HEK293 (cell line): ENCODE results near the gene CNKSR3.

ENCODE experiments used
- CTCF ChIA-PET: fragments of 350-600 bp; formaldehyde crosslinking; extraction: SDS; loops from one replicate; lab custom pipeline; 2021; ENCODE audit warnings: antibody characterized with exemption; lab: Yijun Ruan, JAX
- POLR2A ChIA-PET: fragments of 300-600 bp; formaldehyde crosslinking; extraction: SDS; loops from one replicate; lab custom pipeline; 2020; ENCODE audit warnings: antibody characterized with exemption, inconsistent platforms; lab: Yijun Ruan, JAX
- H3K27ac ChIP-seq: fragments of 200-500 bp; sonication (Bioruptor generic); 2 replicates; pipeline ENCODE4 v1.5.1; 2014; ENCODE audit warnings: low read depth, low read length, control low read depth, inconsistent platforms; ENCODE audit errors: extremely low read depth
- H3K36me3 ChIP-seq, 2 experiments: fragments of 200-500 bp in 1 of 2; sonication (Bioruptor generic) in 1 of 2; 1 replicate in 1 of 2; 2 replicates in 1 of 2; pipeline ENCODE4 v1.5.1; 2014 to 2017; ENCODE audit warnings: inconsistent platforms in 2 of 2, low read length in 2 of 2; ENCODE audit not compliant: control insufficient read depth in 2 of 2, insufficient read depth in 1 of 2
- H3K4me1 ChIP-seq: fragments of 200-500 bp; sonication (Bioruptor generic); 2 replicates; pipeline ENCODE4 v1.5.1; 2014; ENCODE audit warnings: mild to moderate bottlenecking, low read length, inconsistent platforms; ENCODE audit not compliant: control insufficient read depth, insufficient read depth
- H3K4me3 ChIP-seq: 2 replicates; pipeline ENCODE4 v1.5.1; 2011; ENCODE audit warnings: low read depth, mild to moderate bottlenecking, control low read depth, low read length, moderate library complexity
- H3K9me3 ChIP-seq: fragments of 200-500 bp; sonication (Bioruptor generic); 2 replicates; pipeline ENCODE4 v1.5.1; 2014; ENCODE audit warnings: low read depth, low read length, inconsistent platforms; ENCODE audit not compliant: control insufficient read depth, insufficient read depth
- EGR2 ChIP-seq: fragments of 450-650 bp; formaldehyde crosslinking; IDR thresholded peaks from 2 replicates; pipeline ENCODE4 v1.5.1; 2016; ENCODE audit warnings: low read depth, missing biosample characterization, missing genetic modification characterization
- KLF16 ChIP-seq: fragments of 450-650 bp; formaldehyde crosslinking; IDR thresholded peaks from 2 replicates; pipeline ENCODE4 v1.5.1; 2017; ENCODE audit warnings: missing biosample characterization, missing genetic modification characterization
- MZF1 ChIP-seq: fragments of 450-650 bp; formaldehyde crosslinking; IDR thresholded peaks from 2 replicates; pipeline ENCODE4 v1.5.1; 2017; ENCODE audit warnings: missing biosample characterization, missing genetic modification characterization, borderline replicate concordance
- OSR2 ChIP-seq: fragments of 450-650 bp; formaldehyde crosslinking; IDR thresholded peaks from 2 replicates; pipeline ENCODE4 v1.5.1; 2016; ENCODE audit warnings: missing biosample characterization, missing genetic modification characterization
- SCRT1 ChIP-seq: fragments of 450-650 bp; formaldehyde crosslinking; IDR thresholded peaks from 2 replicates; pipeline ENCODE4 v1.5.1; 2016; ENCODE audit warnings: missing biosample characterization, missing genetic modification characterization, borderline replicate concordance
- SP2 ChIP-seq: fragments of 450-650 bp; formaldehyde crosslinking; IDR thresholded peaks from 2 replicates; pipeline ENCODE4 v1.5.1; 2016; ENCODE audit warnings: missing biosample characterization, missing genetic modification characterization
- SP3 ChIP-seq: fragments of 450-650 bp; formaldehyde crosslinking; IDR thresholded peaks from 2 replicates; pipeline ENCODE4 v1.5.1; 2016; ENCODE audit warnings: missing biosample characterization, missing genetic modification characterization
- SP7 ChIP-seq: fragments of 450-650 bp; formaldehyde crosslinking; IDR thresholded peaks from 2 replicates; pipeline ENCODE4 v1.5.1; 2016; ENCODE audit warnings: missing biosample characterization, missing genetic modification characterization
- WT1 ChIP-seq: fragments of 450-650 bp; formaldehyde crosslinking; IDR thresholded peaks from 2 replicates; pipeline ENCODE4 v1.5.1; 2016; ENCODE audit warnings: missing biosample characterization, missing genetic modification characterization
- ZEB2 ChIP-seq: fragments of 450-650 bp; formaldehyde crosslinking; IDR thresholded peaks from 2 replicates; pipeline ENCODE4 v1.5.1; 2016; ENCODE audit warnings: missing biosample characterization, missing genetic modification characterization
- ZNF10 ChIP-seq: fragments of 450-650 bp; formaldehyde crosslinking; IDR thresholded peaks from 2 replicates; pipeline ENCODE4 v1.5.1; 2017; ENCODE audit warnings: missing biosample characterization, missing genetic modification characterization
- ZNF112 ChIP-seq: fragments of 450-650 bp; formaldehyde crosslinking; IDR thresholded peaks from 2 replicates; pipeline ENCODE4 v1.5.0; 2017; ENCODE audit warnings: missing biosample characterization, missing genetic modification characterization
- ZNF16 ChIP-seq: fragments of 450-650 bp; formaldehyde crosslinking; IDR thresholded peaks from 2 replicates; pipeline ENCODE4 v1.5.1; 2016; ENCODE audit warnings: low read depth, missing biosample characterization, missing genetic modification characterization
- ZNF266 ChIP-seq: fragments of 450-650 bp; formaldehyde crosslinking; IDR thresholded peaks from 2 replicates; pipeline ENCODE4 v1.5.1; 2016; ENCODE audit warnings: missing biosample characterization, missing genetic modification characterization, low read depth
- ZNF335 ChIP-seq: fragments of 450-650 bp; formaldehyde crosslinking; conservative IDR thresholded peaks from 2 replicates; pipeline ENCODE4 v1.5.1; 2016; ENCODE audit warnings: missing biosample characterization, missing genetic modification characterization
- ZNF37A ChIP-seq: fragments of 450-650 bp; IDR thresholded peaks from 2 replicates; pipeline ENCODE4 v1.5.1; 2018; ENCODE audit warnings: missing biosample characterization, missing genetic modification characterization
- ZNF473 ChIP-seq: fragments of 450-650 bp; formaldehyde crosslinking; IDR thresholded peaks from 2 replicates; pipeline ENCODE4 v1.5.1; 2017; ENCODE audit warnings: missing biosample characterization, missing genetic modification characterization
- ZNF48 ChIP-seq: fragments of 450-650 bp; formaldehyde crosslinking; IDR thresholded peaks from 2 replicates; pipeline ENCODE4 v1.5.1; 2016; ENCODE audit warnings: missing biosample characterization, missing genetic modification characterization
- ZNF521 ChIP-seq: fragments of 450-650 bp; formaldehyde crosslinking; IDR thresholded peaks from 2 replicates; pipeline ENCODE4 v1.5.1; 2017; ENCODE audit warnings: missing biosample characterization, mild to moderate bottlenecking, missing genetic modification characterization
- ZNF558 ChIP-seq: fragments of 450-650 bp; formaldehyde crosslinking; IDR thresholded peaks from 2 replicates; pipeline ENCODE4 v1.5.1; 2016; ENCODE audit warnings: missing biosample characterization, missing genetic modification characterization
- ZNF654 ChIP-seq: fragments of 450-650 bp; formaldehyde crosslinking; IDR thresholded peaks from 2 replicates; pipeline ENCODE4 v1.5.1; 2016; ENCODE audit warnings: low read depth, missing biosample characterization, missing genetic modification characterization
- ZNF670 ChIP-seq: fragments of 450-650 bp; formaldehyde crosslinking; IDR thresholded peaks from 2 replicates; pipeline ENCODE4 v1.5.1; 2016; ENCODE audit warnings: missing biosample characterization, missing genetic modification characterization, low read depth
- ZNF76 ChIP-seq: fragments of 450-650 bp; formaldehyde crosslinking; IDR thresholded peaks from 2 replicates; pipeline ENCODE4; 2016; ENCODE audit warnings: low read depth, missing biosample characterization, missing genetic modification characterization, borderline replicate concordance
- ZNF776 ChIP-seq: fragments of 450-650 bp; formaldehyde crosslinking; IDR thresholded peaks from 2 replicates; pipeline ENCODE4 v1.5.0; 2017; ENCODE audit warnings: missing biosample characterization, missing genetic modification characterization, borderline replicate concordance
- ZNF785 ChIP-seq: fragments of 450-650 bp; formaldehyde crosslinking; IDR thresholded peaks from 2 replicates; pipeline ENCODE4 v1.5.1; 2016; ENCODE audit warnings: missing biosample characterization, missing genetic modification characterization
- ZNF843 ChIP-seq: fragments of 450-650 bp; formaldehyde crosslinking; IDR thresholded peaks from 2 replicates; pipeline ENCODE4 v1.5.1; 2016; ENCODE audit warnings: missing biosample characterization, missing genetic modification characterization
- TF ChIP-seq, protein P1 (sequence below): fragments of 450-650 bp; formaldehyde crosslinking; IDR thresholded peaks from 2 replicates; pipeline ENCODE4 v1.5.1; 2016; ENCODE audit warnings: missing biosample characterization, missing genetic modification characterization
- TF ChIP-seq, protein P2 (sequence below): IDR thresholded peaks from 2 replicates; pipeline ENCODE4 v1.6.1; 2011; ENCODE audit warnings: mild to moderate bottlenecking, low read depth, low read length, borderline replicate concordance
- TF ChIP-seq, protein P3 (sequence below): fragments of 450-650 bp; formaldehyde crosslinking; IDR thresholded peaks from 2 replicates; pipeline ENCODE4 v1.5.1; 2016; ENCODE audit warnings: missing biosample characterization, missing genetic modification characterization
- TF ChIP-seq, protein P4 (sequence below): fragments of 450-650 bp; formaldehyde crosslinking; IDR thresholded peaks from 2 replicates; pipeline ENCODE4 v1.5.1; 2016; ENCODE audit warnings: missing biosample characterization, missing genetic modification characterization

The CNKSR3 gene

DNA sequence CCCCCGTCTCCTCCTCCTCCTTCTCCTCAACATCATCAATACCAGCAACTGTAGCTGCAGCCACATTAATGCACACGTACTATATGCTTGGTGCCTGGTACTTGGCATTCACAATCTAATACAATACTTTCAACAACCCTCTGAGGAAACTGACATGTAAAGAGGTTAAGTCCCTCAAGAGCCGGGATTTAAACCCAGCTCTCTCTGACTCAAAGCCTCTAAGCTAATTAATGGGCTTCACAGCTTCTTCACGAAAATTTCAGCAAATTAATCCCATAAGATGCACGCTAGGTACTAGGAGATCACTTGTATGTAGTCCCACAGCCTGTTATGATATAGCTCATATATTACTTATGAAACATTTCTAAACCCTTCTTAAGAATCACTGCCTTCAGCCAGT lies 80.8 kb downstream of the CNKSR3 start:
- no peaks in the 10 kb centered on the region for H3K4me1 ChIP-seq
- H3K36me3 ChIP-seq = peaks cover 0 to 48% of the 10 kb centered on the region in 2 experiments; a peak in 2 of 3 replicates
- H3K9me3 ChIP-seq = no peaks in the 10 kb centered on the region
- ChIA-PET CTCF (interaction anchor here (0.6 kb wide), 2 partner anchors 74 to 271 kb away, joined by 3 to 4 read pairs; no protein-coding TSS in a partner anchor), POLR2A (no interaction called here)
- no peak overlapping the region for H3K4me3 ChIP-seq
- TF ChIP-seq SCRT1 (tag by site-specific recombination) = no peak
- TF ChIP-seq ZNF76 (tag by site-specific recombination) = no peak
- TF ChIP-seq ZNF670 (tag by site-specific recombination) = no peak
- no peak for TF ChIP-seq ZNF112
- no peak for TF ChIP-seq SP2 (tag by site-specific recombination)
- TF ChIP-seq, protein P1, sequence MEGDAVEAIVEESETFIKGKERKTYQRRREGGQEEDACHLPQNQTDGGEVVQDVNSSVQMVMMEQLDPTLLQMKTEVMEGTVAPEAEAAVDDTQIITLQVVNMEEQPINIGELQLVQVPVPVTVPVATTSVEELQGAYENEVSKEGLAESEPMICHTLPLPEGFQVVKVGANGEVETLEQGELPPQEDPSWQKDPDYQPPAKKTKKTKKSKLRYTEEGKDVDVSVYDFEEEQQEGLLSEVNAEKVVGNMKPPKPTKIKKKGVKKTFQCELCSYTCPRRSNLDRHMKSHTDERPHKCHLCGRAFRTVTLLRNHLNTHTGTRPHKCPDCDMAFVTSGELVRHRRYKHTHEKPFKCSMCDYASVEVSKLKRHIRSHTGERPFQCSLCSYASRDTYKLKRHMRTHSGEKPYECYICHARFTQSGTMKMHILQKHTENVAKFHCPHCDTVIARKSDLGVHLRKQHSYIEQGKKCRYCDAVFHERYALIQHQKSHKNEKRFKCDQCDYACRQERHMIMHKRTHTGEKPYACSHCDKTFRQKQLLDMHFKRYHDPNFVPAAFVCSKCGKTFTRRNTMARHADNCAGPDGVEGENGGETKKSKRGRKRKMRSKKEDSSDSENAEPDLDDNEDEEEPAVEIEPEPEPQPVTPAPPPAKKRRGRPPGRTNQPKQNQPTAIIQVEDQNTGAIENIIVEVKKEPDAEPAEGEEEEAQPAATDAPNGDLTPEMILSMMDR (tag by site-specific recombination) = no peak
- no peak for TF ChIP-seq ZNF48 (tag by site-specific recombination)
- TF ChIP-seq ZNF16 = no peak
- no peak for TF ChIP-seq OSR2 (tag by site-specific recombination)
- TF ChIP-seq ZNF37A (tag by site-specific recombination) = no peak
- TF ChIP-seq KLF16 (tag by site-specific recombination) = no peak
- no peak for TF ChIP-seq ZNF558 (tag by site-specific recombination)
- TF ChIP-seq SP7 (tag by site-specific recombination) = no peak
- H3K27ac ChIP-seq = no peak overlapping the region

DNA sequence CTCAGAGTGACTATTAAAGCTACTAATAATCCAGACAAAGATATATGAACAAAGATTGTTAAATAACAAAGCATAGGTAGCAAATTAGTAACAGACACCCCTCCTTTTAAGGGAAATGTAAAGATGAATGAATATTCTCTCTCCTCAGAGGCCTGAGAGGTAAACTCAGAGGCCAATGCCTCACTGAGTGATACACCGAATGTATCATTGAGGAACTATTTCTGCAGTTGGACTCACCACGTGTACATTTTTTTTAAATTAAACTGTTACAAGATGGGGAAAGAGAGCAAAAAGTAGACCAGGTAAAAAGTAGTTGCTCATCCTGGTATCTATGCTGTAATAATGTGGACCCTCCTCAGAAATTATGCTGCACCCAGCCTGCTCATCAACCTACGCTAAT lies 81.6 kb downstream of the CNKSR3 start:
- POLR2A ChIA-PET = no interaction called here
- Histone ChIP-seq H3K4me1 (no peaks in the 10 kb centered on the region), H3K9me3 (no peaks in the 10 kb centered on the region), H3K27ac (no peak overlapping the region), H3K4me3 (no peak overlapping the region)
- CTCF ChIA-PET = interaction anchor here (1.2 kb wide), 1 partner anchor 14 kb away, joined by 4 read pairs; no protein-coding TSS in a partner anchor
- TF ChIP-seq SP3 (no peak), ZNF473 (tag by site-specific recombination) (no peak), ZNF843 (no peak), ZNF10 (tag by site-specific recombination) (no peak), MZF1 (no peak), ZNF266 (tag by site-specific recombination) (no peak), ZEB2 (tag by site-specific recombination) (no peak), ZNF521 (no peak), ZNF335 (no peak), EGR2 (tag by site-specific recombination) (no peak), ZNF654 (tag by site-specific recombination) (no peak), WT1 (tag by site-specific recombination) (no peak), ZNF776 (tag by site-specific recombination) (no peak), ZNF785 (tag by site-specific recombination) (no peak)
- TF ChIP-seq, protein P2, sequence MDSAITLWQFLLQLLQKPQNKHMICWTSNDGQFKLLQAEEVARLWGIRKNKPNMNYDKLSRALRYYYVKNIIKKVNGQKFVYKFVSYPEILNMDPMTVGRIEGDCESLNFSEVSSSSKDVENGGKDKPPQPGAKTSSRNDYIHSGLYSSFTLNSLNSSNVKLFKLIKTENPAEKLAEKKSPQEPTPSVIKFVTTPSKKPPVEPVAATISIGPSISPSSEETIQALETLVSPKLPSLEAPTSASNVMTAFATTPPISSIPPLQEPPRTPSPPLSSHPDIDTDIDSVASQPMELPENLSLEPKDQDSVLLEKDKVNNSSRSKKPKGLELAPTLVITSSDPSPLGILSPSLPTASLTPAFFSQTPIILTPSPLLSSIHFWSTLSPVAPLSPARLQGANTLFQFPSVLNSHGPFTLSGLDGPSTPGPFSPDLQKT = no peak
- TF ChIP-seq, protein P3, sequence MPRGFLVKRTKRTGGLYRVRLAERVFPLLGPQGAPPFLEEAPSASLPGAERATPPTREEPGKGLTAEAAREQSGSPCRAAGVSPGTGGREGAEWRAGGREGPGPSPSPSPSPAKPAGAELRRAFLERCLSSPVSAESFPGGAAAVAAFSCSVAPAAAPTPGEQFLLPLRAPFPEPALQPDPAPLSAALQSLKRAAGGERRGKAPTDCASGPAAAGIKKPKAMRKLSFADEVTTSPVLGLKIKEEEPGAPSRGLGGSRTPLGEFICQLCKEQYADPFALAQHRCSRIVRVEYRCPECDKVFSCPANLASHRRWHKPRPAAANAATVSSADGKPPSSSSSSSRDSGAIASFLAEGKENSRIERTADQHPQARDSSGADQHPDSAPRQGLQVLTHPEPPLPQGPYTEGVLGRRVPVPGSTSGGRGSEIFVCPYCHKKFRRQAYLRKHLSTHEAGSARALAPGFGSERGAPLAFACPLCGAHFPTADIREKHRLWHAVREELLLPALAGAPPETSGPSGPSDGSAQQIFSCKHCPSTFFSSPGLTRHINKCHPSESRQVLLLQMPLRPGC = no peak
- TF ChIP-seq, protein P4, sequence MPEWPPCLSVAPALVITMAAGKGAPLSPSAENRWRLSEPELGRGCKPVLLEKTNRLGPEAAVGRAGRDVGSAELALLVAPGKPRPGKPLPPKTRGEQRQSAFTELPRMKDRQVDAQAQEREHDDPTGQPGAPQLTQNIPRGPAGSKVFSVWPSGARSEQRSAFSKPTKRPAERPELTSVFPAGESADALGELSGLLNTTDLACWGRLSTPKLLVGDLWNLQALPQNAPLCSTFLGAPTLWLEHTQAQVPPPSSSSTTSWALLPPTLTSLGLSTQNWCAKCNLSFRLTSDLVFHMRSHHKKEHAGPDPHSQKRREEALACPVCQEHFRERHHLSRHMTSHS = no peak
- TF ChIP-seq, all 188 proteins: peak for 0
- H3K36me3 ChIP-seq = peaks cover 0 to 48% of the 10 kb centered on the region in 2 experiments; a peak in 2 of 3 replicates
